DMS153 treated with DMSO at 0.1 percent for 48 hours (cell line): Measurements from ENCODE around the gene ATOSA.

Source experiments
- DNase-seq: peaks from one replicate; lab custom pipeline; 2025; ENCODE audit not compliant: unreplicated experiment; lab: John Stamatoyannopoulos, UW

ATOSA gene

DNA sequence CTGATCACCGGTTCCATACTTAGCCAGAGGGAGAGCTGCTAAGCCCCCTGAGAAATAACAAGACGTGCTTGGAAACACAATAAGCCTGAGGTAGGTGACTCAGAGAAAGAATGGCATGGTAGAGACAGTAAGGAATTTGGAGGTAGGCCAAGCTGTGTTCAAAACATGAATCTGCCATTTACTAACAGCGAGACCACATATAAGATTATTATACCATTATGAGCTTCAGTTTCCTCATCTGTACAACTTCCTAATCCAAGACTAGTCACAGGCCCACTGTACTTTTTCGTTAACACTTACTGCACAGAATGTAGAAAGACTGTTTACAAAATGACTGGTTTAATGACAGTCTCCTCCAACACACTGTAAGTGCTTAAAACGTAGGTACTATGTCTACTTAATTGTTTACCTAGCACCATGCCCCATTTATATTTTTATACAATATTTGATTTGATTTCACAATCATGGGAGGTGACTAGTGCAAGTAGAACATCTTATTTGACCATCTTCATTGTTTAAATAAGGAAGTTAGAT lies 25.7 kb downstream of the ATOSA start:
- no peak for DNase-seq

GRCh38 chr15:52652984-52653383 lies 26.2 kb downstream of the ATOSA start:
- no peak for DNase-seq

GRCh38 chr15:52652286-52652685 lies 26.9 kb downstream of the ATOSA start:
- DNase-seq, result no peak

DNA sequence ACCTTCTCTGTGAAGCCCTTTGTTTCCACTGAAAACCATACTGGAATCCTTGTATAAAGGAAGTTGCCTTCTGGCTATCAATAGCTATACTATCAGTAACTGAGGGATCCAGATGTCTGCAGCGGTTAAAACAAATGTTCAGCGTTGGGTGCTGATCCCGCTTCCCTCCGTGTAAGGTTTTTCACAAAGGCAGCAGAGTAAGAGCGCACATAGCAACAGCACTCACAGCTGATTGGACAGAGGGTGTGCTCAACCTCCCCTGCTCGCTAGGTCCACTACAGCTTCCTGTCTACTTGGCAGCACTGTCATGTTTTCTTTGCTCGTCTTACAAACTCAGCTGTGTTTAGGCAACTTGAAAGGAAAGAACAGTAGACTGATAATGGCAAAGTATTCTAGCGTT lies 27.3 kb downstream of the ATOSA start:
- peak; percentile 34 for DNase-seq

DNA sequence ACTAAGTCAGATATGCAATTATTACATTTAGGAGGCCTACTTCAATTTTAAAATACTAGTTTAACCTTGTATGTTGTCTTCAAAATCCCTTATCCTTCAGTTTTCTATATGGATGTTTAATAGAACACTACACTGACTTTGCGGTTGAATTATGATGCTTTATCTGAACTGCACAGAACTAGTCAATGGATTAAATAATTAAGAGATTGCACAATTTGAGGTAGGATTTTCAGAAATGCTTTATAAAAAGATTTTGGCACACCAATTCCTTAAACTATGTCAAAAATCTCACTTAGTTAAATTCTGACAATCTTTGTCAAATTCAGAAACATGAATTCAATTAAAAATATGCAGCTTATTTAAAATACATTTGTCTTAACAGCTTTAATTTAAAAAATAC lies 28.1 kb downstream of the ATOSA start:
- DNase-seq, result no peak

GRCh38 chr15:52649686-52650085 lies 29.5 kb downstream of the ATOSA start:
- DNase-seq, result no peak

GRCh38 chr15:52645916-52646315 lies 33.3 kb downstream of the ATOSA start:
- DNase-seq, result no peak

DNA sequence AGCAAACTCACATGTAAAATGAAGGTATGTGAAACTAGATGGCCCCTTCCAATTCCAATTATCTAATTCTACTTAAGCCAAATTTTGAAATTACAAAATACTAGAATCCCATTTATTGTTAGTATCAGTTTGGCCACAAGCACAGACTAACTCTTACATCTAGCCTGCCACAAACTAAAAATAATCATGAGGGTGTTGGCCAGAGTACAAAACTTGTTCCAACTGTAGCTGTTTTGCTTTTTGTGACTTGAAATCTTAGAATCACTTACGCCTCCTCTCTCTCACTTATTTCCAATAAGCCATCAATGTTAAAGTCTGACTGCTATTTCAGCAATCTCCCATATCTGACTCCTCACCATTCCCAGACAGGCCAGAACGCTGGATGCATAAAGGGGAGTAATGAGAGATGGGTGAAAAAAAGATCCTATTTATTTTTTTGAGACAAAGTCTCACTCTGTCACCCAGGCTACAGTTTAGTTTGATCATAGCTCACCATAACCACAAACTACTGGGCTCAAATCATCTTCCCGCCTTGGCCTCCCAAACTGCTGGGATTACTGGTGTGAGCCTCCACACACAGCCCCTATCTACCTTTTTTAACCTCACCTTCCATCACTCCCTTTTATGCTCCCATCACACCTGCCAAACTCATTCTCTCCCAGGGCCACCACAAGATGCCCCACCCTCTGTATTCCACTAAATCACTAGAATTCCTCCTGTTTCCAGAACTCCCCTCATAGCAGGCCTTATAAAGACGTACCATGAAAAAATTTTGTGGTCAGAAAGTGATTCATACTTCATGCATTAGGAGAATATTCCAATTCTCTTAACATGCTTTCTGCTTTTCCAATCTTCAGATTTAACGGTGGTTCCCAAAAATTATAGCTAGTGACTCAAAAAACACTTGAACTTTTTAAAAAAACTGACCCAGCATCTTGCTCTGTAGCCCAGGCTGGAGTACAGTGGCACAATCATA lies 36.5 kb downstream of the ATOSA start:
- no peak for DNase-seq

GRCh38 chr15:52636459-52636858 lies 42.7 kb downstream of the ATOSA start:
- no peak for DNase-seq

DNA sequence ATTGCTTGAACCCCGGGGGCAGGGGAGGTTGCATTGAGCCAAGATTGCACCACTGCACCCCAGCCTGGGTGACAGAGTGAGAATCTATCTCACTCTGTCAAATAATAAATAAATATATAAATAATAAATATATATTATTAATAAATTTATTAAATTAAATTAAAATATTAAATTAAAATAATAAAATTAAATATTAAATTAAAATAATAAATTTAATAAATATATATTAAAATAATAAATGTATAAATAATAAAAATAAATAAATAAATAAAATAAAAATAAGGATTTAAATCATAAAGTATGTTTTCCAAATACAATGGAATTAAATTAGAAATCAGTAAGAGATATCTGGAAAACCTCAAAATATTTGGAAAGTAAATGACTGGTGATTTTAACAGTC lies 43.3 kb downstream of the ATOSA start:
- no peak for DNase-seq
